GM19467 (cell line): ENCODE measurements around the gene KCNH1.

ENCODE experiments used
- ATAC-seq: cut with Tn5 transposase; IDR thresholded peaks from one replicate; pipeline ENCODE4 v1.9.1; 2021; ENCODE audit warnings: mild to moderate bottlenecking, moderate library complexity; ENCODE audit not compliant: unreplicated experiment

Gene KCNH1

DNA sequence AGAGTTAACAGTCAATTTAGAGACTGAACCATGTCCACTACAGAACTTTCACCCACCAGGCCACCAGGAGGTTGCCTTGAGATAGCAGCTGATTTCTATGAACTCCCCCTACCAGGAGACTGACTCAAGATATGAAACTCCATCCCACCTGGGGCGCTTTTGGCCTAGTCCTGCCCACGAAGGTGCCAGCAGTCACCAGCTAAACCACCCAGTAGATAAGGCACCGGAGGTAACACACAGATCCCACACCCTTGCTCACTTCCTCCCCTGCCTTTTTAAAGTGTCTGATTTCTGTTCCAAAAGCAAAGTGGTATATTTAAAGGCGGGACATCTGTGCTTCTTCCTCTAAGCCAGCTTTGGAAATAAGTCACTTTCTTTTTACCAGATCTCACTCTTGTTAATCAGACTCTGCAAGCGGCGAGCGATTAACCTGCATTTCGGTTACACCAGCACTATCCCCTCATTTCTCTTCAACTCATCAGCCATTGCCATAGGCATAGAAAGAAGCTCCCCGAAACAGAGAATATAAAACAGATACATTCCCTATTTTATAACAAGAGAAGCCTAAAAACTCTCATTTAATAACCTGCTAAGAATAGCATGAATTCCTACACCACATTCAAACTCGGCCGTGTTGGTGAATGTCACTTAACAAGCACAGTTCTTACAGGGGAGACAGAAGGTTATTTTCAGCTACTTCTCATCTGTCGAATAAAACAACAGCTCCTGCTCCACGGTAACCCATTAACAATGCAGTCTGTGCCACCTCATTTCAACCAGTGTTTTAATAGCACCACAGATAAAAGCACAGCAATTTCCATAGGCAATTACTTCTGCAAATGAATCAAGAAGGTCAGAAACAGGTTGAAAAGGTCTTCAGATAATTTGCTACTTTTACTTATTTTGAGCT lies 318.1 kb downstream of the KCNH1 start:
- ATAC-seq, result no peak

DNA sequence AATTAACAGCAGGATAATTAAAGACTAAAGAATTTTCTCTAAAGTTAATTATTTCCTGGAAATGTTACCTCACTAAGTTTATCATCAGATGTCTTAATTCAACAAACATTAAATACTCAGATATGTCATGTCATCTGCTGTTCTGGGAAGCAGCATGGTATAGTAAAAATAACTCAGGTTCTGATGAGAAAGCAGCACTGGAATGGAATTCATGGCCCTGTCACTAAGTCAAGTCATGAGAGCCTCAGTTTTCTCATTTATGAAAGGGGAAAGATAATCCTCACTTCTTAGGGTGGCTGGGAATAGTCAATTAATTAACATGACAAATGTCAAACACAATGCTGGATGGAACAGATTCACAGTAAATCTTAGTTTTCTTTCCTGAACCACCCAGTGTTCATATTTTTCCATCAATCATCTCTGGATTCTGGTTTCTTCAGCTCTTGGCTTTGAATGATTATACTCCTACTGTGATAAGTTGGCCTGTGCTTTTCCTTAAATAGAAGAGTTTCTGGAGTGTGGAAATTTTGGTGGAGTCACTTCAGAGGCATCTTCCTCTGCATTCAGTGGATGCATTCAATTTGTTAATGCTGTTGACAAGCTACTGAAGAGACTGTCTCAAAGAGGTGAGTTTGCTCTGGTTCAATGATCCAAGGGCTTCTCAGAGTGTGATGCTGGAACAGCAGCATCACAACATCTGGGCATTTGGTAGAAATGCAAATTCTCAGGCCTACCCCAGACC lies 319.4 kb downstream of the KCNH1 start:
- no peak for ATAC-seq

GRCh38 chr1:210801501-210801900 lies 332.4 kb downstream of the KCNH1 start:
- no peak for ATAC-seq

GRCh38 chr1:210800756-210801155 lies 333.2 kb downstream of the KCNH1 start:
- ATAC-seq, result no peak

DNA sequence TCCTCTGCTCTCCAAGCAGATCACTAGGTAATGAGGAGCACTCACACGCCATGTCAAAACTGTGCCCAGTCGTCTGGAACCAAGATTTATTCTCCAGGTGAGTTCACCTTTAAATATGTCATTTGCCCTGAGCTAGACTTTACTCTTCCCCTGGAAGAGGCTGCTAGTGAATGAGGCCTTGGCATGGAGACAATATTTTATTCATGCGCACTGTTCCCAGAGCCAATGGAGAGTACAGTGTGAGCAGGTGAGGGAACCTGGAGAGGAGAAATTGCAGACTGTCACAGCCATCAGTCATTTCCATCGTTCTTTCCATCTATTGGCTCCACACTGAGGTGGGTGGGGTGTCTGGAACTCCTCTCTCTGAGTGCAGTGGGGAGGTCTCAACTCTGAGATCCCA lies 333.6 kb downstream of the KCNH1 start:
- ATAC-seq, result no peak

DNA sequence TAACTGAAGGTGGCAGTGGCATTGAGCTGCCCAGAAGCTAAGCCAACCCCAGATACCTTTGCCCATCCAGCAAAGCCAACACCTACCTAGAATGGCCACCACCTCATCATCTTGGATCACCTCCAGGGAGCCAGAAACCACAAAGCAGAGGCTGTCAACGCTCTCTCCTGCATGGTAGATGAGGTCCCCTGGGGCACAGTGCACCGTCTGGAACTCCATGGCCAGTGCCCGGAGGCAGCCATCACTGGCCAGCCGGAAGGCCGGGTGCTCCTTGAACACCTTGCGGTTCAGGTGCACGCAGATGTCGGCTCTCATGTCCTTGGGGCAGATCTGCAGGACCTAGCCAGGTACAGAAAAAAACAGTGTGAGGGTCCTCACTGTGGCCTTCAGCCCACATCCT lies 336.5 kb downstream of the KCNH1 start:
- ATAC-seq, result no peak

DNA sequence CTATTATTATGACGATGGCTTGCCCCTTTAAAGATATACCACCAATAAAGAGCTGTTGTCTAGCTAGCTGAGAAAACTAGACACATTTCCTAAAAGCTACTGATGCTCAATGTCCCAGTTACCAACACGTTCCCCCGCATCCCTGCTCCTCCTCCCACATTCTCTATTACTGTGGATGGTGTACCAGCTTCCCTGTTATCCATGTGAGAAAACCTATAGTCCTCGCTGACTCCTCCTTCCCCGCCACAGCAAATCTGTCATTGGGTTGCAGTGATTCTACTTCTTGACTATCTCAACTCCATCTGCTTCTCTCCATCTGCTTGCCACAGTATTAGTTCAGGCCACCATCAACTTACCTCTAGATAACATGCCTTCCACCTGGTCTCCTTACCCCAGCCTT lies 337.5 kb downstream of the KCNH1 start:
- ATAC-seq, result no peak

DNA sequence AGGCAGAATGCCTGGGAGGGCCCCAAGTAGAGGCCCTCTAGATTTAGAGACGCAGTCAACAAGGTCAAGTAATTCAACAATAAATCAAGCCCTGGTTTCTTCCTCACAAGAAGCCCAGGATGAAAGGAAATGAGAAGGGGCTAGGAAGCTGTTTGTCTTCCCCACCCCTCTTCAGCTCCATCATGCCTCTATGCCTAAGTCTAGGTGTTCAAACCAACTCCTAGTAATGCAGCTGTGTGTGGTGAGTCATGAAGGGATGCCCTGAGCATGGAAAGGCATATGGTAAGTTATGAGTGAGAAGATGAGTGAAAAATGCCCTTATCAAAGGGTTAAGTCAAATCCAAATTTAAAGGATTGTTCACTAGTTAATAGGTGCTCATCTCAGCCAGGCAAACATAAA lies 339.5 kb downstream of the KCNH1 start:
- no peak for ATAC-seq

DNA sequence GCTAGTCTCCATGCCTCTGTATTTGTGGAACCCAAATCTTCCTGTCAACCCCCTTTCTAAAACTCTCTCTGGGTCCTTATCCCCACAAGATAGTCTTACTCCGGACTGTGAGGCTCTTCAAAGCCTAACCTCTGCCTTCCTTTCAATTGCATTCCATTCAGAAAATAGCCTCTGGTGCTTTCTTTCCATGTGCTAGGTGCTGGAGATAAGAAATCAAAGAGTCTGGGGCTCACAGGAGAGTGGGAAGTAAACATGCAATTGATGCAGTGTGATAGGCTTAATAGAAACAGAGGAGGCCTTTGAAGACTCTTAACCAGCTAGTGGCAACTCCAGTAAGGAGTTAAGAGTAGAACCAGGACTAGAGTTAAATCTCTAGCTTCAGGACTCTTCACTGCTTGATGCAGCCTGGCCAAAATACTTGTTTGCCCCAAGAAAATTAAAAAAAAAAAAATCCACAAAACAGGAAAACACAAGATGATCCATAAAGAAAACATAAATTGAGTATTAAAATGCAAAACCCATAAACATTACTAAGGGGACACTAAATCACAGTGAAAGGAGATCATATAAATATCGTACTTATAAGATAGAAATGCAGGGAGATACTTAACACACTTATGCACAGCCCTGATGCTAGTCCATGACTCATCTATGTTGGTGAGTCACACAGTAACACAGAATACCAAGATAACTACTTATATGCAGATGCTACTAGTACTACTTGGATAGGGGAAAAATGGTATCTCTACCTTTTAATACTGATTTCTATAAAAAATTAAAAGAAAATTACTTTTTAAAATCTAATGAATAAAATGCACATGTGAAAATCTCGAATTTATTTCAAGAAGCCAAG lies 341.5 kb downstream of the KCNH1 start:
- no peak for ATAC-seq

GRCh38 chr1:210790196-210790595 lies 343.8 kb downstream of the KCNH1 start:
- no peak for ATAC-seq

DNA sequence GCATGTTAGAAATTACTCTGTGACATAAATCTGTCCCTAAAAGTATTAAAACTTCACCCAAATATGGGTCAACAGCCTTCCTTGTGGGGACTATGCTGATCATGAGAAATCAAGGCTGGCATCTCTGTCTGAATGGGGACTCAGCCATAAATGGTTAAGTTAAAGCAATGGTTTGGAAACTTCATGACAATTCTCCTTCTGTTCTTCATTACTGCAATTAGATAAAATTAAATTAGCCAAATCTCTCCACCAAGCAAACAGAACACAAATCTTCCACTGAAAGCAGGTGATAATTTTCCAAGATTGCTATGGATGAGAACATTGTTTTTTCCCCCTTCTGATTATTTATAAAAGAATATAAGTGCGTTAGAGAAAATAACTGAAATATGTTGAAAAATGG lies 346.1 kb downstream of the KCNH1 start:
- ATAC-seq, result no peak

DNA sequence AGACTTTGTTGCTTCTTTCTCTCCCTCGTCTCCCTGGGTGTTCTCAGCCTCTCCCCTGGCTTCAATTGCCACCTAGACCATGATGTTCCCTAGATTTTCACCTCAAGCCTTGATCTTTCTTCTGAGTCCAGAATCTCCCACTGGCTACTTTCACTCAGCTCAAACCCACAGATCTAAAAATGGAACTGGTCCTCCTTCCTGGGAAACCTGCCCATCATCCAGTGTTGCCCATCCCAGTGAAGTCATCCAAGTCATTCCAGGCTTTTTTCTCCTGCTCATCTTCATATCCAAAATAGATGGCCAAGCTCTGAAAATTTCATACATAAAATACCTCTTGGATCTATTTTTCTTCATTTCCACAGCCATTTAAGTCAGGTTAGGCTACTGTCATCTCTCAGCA lies 347.4 kb downstream of the KCNH1 start:
- no peak for ATAC-seq

DNA sequence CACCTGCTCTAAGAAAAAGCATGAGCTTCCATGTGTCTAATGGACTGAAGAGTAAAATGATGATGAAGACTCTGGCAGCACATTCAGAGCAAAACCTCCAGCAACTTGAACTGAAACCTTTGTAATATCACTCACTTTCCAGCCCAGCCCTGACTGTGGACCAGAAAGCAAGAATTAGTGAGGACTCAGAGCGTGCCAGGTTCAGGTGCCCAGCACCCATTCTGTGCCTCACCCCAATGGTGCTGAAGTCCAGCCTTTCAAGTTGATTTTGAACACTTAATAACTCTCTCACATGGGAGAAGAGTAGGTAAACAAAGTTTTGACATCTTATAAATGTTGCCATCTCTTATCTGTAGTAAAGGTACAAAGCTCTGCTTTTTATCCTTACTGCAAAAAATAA lies 350.0 kb downstream of the KCNH1 start:
- ATAC-seq, result no peak

GRCh38 chr1:210781652-210782051 lies 352.3 kb downstream of the KCNH1 start:
- no peak for ATAC-seq

DNA sequence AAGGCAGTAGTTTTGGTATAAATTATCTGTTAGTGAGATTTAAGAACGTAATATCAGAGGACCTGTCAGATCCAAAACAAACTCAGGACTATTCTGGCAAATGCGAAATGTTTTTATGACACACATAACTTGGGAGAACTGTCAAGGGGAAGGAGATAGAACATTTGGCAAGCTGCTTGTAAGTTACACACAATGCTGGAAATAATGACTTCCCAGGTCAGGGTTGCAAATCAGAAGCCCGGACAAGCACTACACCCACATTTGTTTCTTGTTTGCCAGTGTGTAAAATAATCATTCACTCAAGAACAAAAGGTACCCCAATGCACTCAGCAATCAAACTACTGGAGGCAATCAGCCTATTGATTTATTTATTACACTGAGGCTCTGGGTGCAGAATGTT lies 354.7 kb downstream of the KCNH1 start:
- no peak for ATAC-seq

DNA sequence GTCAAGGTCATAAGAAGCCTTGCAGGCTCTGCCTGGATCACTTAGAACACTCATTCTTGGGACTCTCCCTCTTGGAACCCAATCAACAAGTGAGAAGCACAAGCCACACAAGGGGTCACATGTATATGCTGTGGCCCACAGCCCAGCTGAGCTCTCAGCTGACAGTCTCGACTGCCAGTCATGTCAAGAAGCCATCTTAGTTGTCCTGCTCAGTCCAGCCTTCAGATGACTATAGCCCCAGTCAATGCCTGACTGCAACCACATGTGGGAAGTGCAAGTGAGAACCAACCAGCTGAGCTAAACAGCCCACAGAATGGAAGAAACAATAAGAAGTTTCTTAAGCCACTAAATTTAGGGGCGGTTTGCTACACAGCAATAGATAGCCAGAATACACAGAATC lies 356.0 kb downstream of the KCNH1 start:
- no peak for ATAC-seq

GRCh38 chr1:210776712-210777111 lies 357.2 kb downstream of the KCNH1 start:
- ATAC-seq, result no peak

DNA sequence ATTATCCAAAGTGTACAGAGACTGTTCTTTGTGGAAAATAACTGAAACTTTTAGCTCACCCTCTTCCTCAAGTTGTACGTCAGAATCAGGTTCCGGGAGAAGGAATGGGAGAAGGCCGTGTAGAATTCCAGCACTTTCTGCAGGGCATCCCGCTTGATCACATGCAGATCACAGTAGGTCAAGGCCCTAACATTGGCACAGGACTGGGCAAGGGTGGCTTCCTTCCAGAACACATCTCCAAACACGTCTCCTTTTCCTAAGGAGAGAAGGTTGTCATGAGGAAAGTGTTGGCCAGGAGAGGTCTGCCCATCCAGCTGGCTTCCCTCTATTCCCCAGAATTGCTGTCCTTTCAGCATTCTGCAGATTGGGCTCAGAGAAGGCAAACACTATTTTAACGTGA lies 358.7 kb downstream of the KCNH1 start:
- no peak for ATAC-seq

DNA sequence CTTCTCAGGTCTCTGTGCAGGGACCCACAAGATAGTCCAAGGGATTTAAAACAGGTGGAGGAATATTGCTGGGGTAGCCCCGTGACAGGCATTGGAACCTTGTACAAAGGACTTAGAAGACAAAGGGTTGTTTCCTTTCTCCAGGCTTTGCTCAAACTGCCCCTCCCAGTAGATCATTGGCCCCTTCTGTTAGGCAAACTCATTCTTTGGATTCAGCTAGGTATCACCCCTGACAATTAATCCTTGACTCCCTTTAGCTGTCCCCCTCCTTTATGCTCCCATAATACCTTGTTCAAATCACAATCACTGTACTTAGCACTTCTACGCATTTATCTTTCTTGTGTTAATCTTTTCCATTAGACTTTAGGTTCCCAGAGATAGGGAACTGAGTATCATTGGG lies 360.5 kb downstream of the KCNH1 start:
- ATAC-seq, result no peak

DNA sequence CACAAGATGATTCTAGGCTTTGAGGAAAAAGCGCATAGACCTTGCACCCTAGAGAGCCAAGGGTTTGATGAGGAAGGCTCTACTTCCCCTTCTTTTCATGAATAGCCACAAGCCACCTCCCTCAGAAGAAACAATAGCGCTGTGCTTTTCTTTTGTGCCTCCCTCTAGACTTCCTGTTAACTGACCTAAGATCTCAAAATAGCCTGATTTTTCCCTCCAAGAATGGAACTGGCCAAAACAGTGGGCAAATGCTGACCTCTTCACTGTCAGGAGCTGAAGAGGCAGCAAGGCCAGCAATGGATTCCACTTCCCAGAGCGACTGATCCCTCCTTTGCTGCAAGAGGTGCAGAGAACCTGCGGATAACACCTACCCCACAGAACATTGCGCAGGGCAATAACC lies 362.8 kb downstream of the KCNH1 start:
- ATAC-seq, result no peak

DNA sequence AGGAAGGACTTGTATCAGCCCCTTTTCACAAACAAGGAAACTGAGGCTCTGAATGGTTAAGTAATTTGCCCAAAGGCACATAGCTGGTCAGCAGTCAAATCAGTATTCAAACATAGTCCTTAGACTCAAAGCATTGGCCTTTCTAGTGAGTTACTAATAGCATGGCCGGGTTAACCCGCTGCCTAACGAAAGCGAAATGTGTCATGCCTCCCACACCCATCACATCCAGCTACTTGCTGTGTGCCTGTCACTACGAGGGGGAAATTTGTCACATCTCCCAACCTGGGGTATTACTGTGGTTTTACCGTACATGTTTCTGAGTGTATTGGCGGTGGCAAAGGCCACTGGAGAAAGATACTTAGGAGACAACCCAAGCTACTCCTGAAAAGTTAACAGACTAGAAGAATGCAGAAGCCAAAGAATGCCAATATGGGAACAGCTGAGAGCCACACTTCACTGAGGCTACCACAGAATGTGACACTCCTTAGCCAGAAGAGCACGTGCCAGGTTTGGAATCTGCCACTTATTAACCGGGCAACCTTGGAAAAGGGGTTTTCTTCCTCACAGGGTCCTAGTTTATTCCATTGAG lies 363.5 kb downstream of the KCNH1 start:
- ATAC-seq, result no peak
